ENCODE measurements around the gene NIPAL1.

NIPAL1 gene

GRCh38 chr4:48025005-48025404 lies 8.4 kb downstream of the NIPAL1 start:
- Histone ChIP-seq H3K4me3 (replicated peaks; ENCODE audit: insufficient read depth, low read length) (no peak overlapping the region), H3K27ac (replicated peaks) (no peak overlapping the region), H3K27me3 (ENCODE audit: insufficient read depth, poor library complexity, severe bottlenecking) (no peaks in the 10 kb centered on the region)
- TF ChIP-seq POLR2AphosphoS5 (IDR thresholded peaks at IDR 0.05; ENCODE audit: low read depth), result no peak
- TF ChIP-seq GABPA (IDR thresholded peaks at IDR 0.05; ENCODE audit: low read depth), result no peak
- TF ChIP-seq, protein P1, sequence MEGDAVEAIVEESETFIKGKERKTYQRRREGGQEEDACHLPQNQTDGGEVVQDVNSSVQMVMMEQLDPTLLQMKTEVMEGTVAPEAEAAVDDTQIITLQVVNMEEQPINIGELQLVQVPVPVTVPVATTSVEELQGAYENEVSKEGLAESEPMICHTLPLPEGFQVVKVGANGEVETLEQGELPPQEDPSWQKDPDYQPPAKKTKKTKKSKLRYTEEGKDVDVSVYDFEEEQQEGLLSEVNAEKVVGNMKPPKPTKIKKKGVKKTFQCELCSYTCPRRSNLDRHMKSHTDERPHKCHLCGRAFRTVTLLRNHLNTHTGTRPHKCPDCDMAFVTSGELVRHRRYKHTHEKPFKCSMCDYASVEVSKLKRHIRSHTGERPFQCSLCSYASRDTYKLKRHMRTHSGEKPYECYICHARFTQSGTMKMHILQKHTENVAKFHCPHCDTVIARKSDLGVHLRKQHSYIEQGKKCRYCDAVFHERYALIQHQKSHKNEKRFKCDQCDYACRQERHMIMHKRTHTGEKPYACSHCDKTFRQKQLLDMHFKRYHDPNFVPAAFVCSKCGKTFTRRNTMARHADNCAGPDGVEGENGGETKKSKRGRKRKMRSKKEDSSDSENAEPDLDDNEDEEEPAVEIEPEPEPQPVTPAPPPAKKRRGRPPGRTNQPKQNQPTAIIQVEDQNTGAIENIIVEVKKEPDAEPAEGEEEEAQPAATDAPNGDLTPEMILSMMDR (IDR thresholded peaks at IDR 0.05; ENCODE audit: insufficient read depth, low read length), result no peak
- no peak for TF ChIP-seq SPI1 (IDR thresholded peaks at IDR 0.05; ENCODE audit: borderline replicate concordance, low read depth)
- TF ChIP-seq REST (IDR thresholded peaks at IDR 0.05; ENCODE audit: insufficient replicate concordance, low read depth), result no peak
- no peak for DNase-seq (ENCODE audit: low read depth in 1 of 2, low spot score in 1 of 2)

DNA sequence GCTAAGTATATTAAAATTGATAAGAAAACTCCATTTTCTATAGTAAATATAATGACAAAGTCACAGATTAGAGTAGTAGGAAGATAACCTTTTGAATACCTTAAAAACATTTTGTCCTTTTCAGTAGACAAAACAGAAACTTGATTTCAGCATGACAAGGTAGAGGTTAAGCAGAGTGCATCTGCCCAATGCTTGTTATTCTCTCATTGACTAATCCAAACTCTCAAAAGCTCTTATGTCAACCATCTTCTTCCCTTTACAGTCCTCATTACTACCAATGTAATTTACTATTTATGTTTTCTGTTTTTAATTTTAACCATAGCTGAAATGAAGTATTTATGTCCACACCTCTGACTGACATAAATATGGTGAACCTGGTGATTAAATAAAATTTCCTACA lies 11.1 kb downstream of the NIPAL1 start:
- no peak overlapping the region for H3K27ac ChIP-seq (replicated peaks)
- no peaks in the 10 kb centered on the region for H3K27me3 ChIP-seq (ENCODE audit: insufficient read depth, poor library complexity, severe bottlenecking)
- TF ChIP-seq POLR2AphosphoS5 (IDR thresholded peaks at IDR 0.05; ENCODE audit: low read depth) (no peak), REST (IDR thresholded peaks at IDR 0.05; ENCODE audit: insufficient replicate concordance, low read depth) (no peak), GABPA (IDR thresholded peaks at IDR 0.05; ENCODE audit: low read depth) (no peak), SPI1 (IDR thresholded peaks at IDR 0.05; ENCODE audit: borderline replicate concordance, low read depth) (no peak)
- TF ChIP-seq, protein P1 (IDR thresholded peaks at IDR 0.05; ENCODE audit: insufficient read depth, low read length), result no peak
- no peak for DNase-seq (ENCODE audit: low read depth in 1 of 2, low spot score in 1 of 2)
- no peak overlapping the region for H3K4me3 ChIP-seq (replicated peaks; ENCODE audit: insufficient read depth, low read length)

GRCh38 chr4:48028696-48029095 lies 12.1 kb downstream of the NIPAL1 start:
- DNase-seq (ENCODE audit: low read depth in 1 of 2, low spot score in 1 of 2), result no peak
- no peak overlapping the region for H3K27ac ChIP-seq (replicated peaks)
- H3K4me3 ChIP-seq (replicated peaks; ENCODE audit: insufficient read depth, low read length), result no peak overlapping the region

More at GRCh38 chr4:48028696-48029095, 12.1 kb downstream of the NIPAL1 start:
- TF ChIP-seq, protein P1 (IDR thresholded peaks at IDR 0.05; ENCODE audit: insufficient read depth, low read length), result no peak
- no peak for TF ChIP-seq REST (IDR thresholded peaks at IDR 0.05; ENCODE audit: insufficient replicate concordance, low read depth)
- no peak for TF ChIP-seq GABPA (IDR thresholded peaks at IDR 0.05; ENCODE audit: low read depth)
- no peak for TF ChIP-seq SPI1 (IDR thresholded peaks at IDR 0.05; ENCODE audit: borderline replicate concordance, low read depth)
- no peak for TF ChIP-seq POLR2AphosphoS5 (IDR thresholded peaks at IDR 0.05; ENCODE audit: low read depth)
- H3K27me3 ChIP-seq (ENCODE audit: insufficient read depth, poor library complexity, severe bottlenecking), result no peaks in the 10 kb centered on the region
